SK-N-MC (cell line): ENCODE measurements around the gene FXYD1.

ENCODE experiments used
- EZH2 ChIP-seq: fragments of 200-600 bp; sonication (generic); IDR thresholded peaks from one replicate; pipeline ENCODE4 v1.6.1; 2017; ENCODE audit warnings: antibody characterized with exemption
- FOXP2 ChIP-seq: optimal IDR thresholded peaks from 2 replicates; pipeline ENCODE3; 2011; ENCODE audit warnings: mild to moderate bottlenecking, moderate library complexity; ENCODE audit not compliant: insufficient read depth; ENCODE audit errors: extremely low read length, control extremely low read depth
- POLR2AphosphoS5 ChIP-seq: IDR thresholded peaks from 2 replicates; pipeline ENCODE4 v1.6.1; 2012; ENCODE audit warnings: mild to moderate bottlenecking, low read depth, low read length, borderline replicate concordance

GRCh38 chr19:35106291-35106583, 32.4 kb upstream of the FXYD1 start:
- no peak for TF ChIP-seq POLR2AphosphoS5
- TF ChIP-seq FOXP2, result no peak
- TF ChIP-seq EZH2, result no peak
